Parathyroid adenoma (tissue), 2 donors: Measurements from ENCODE around the gene TRNT1.

ENCODE experiments used
- H2AFZ ChIP-seq: fragments of 300-600 bp; sonication (generic); one replicate; pipeline ENCODE4 v1.7.0; 2017; ENCODE audit warnings: antibody characterized with exemption, mild to moderate bottlenecking
- H3K27ac ChIP-seq: fragments of 300-600 bp; sonication (generic); one replicate; pipeline ENCODE4 v1.7.0; 2017
- H3K27me3 ChIP-seq: fragments of 300-600 bp; sonication (generic); one replicate; pipeline ENCODE4 v1.7.0; 2017; ENCODE audit warnings: low read length; ENCODE audit not compliant: control insufficient read depth, insufficient read depth
- H3K36me3 ChIP-seq: fragments of 300-600 bp; sonication (generic); one replicate; pipeline ENCODE4 v1.7.0; 2017; ENCODE audit warnings: low read length; ENCODE audit not compliant: control insufficient read depth, insufficient read depth
- H3K4me1 ChIP-seq: fragments of 300-600 bp; sonication (generic); one replicate; pipeline ENCODE4 v1.7.0; 2017; ENCODE audit warnings: control low read depth
- H3K4me2 ChIP-seq: fragments of 300-600 bp; sonication (generic); one replicate; pipeline ENCODE4 v1.7.0; 2017; ENCODE audit warnings: low read length
- H3K4me3 ChIP-seq: fragments of 300-600 bp; sonication (generic); one replicate; pipeline ENCODE4 v1.7.0; 2017; ENCODE audit warnings: low read depth, low read length
- H3K79me2 ChIP-seq: fragments of 300-600 bp; sonication (generic); one replicate; pipeline ENCODE4 v1.7.0; 2017; ENCODE audit warnings: control low read depth
- H3K9ac ChIP-seq: fragments of 300-600 bp; sonication (generic); one replicate; pipeline ENCODE4 v1.7.0; 2017; ENCODE audit warnings: mild to moderate bottlenecking
- H3K9me3 ChIP-seq: fragments of 300-600 bp; sonication (generic); one replicate; pipeline ENCODE4 v1.7.0; 2017; ENCODE audit warnings: low read length; ENCODE audit not compliant: control insufficient read depth
- CTCF ChIP-seq: fragments of 300-600 bp; sonication (generic); IDR thresholded peaks from one replicate; pipeline ENCODE4 v1.7.0; 2017; ENCODE audit warnings: antibody characterized with exemption, mild to moderate bottlenecking
- donor health status: primary hyperparathyroidism.

TRNT1 gene

GRCh38 chr3:3141939-3142338 is 15.2 kb downstream of the TRNT1 start:
- no peak overlapping the region for H3K9ac ChIP-seq

GRCh38 chr3:3145831-3146230 is 19.1 kb downstream of the TRNT1 start:
- Histone ChIP-seq H3K27ac (no peak overlapping the region), H3K4me3 (no peak overlapping the region), H3K79me2 (no peaks in the 10 kb centered on the region), H3K9me3 (no peaks in the 10 kb centered on the region), H3K4me2 (no peak overlapping the region), H3K9ac (no peak overlapping the region), H3K27me3 (no peaks in the 10 kb centered on the region), H3K4me1 (peaks cover 10% of the 10 kb centered on the region), H3K36me3 (no peaks in the 10 kb centered on the region), H2AFZ (no peak overlapping the region)
- no peak for TF ChIP-seq CTCF

More at GRCh38 chr3:3141939-3142338, 15.2 kb downstream of the TRNT1 start:
- Histone ChIP-seq H3K4me1 (peaks cover 10% of the 10 kb centered on the region), H3K79me2 (no peaks in the 10 kb centered on the region), H3K4me2 (no peak overlapping the region), H3K9me3 (no peaks in the 10 kb centered on the region), H3K36me3 (no peaks in the 10 kb centered on the region), H2AFZ (no peak overlapping the region), H3K4me3 (no peak overlapping the region), H3K27ac (no peak overlapping the region), H3K27me3 (no peaks in the 10 kb centered on the region)
- no peak for TF ChIP-seq CTCF

- Histone ChIP-seq H3K9ac (no peak overlapping the region), H3K4me3 (no peak overlapping the region), H2AFZ (no peak overlapping the region), H3K27ac (no peak overlapping the region), H3K4me1 (peaks cover 7% of the 10 kb centered on the region), H3K4me2 (no peak overlapping the region), H3K9me3 (no peaks in the 10 kb centered on the region), H3K27me3 (no peaks in the 10 kb centered on the region), H3K36me3 (peaks cover 4% of the 10 kb centered on the region), H3K79me2 (no peaks in the 10 kb centered on the region)
- no peak for TF ChIP-seq CTCF
Observed at GRCh38 chr3:3149560-3149959, 22.8 kb downstream of the TRNT1 start.

- H3K36me3 ChIP-seq: peaks cover 4% of the 10 kb centered on the region
- H3K79me2 ChIP-seq: no peaks in the 10 kb centered on the region
- H3K9me3 ChIP-seq: no peaks in the 10 kb centered on the region
- no peak overlapping the region for H2AFZ ChIP-seq
- H3K27me3 ChIP-seq: no peaks in the 10 kb centered on the region
- H3K9ac ChIP-seq: no peak overlapping the region
- H3K4me1 ChIP-seq: no peaks in the 10 kb centered on the region
- no peak for TF ChIP-seq CTCF
- H3K4me3 ChIP-seq: no peak overlapping the region
- no peak overlapping the region for H3K27ac ChIP-seq
- no peak overlapping the region for H3K4me2 ChIP-seq
Observed at GRCh38 chr3:3151513-3151912, 24.8 kb downstream of the TRNT1 start.

- Histone ChIP-seq H3K4me3 (no peak overlapping the region), H3K27ac (no peak overlapping the region), H3K4me1 (no peaks in the 10 kb centered on the region), H3K27me3 (no peaks in the 10 kb centered on the region), H3K4me2 (no peak overlapping the region), H3K9ac (no peak overlapping the region), H3K36me3 (peaks cover 4% of the 10 kb centered on the region), H3K79me2 (peaks cover 10% of the 10 kb centered on the region), H2AFZ (no peak overlapping the region), H3K9me3 (no peaks in the 10 kb centered on the region)
- no peak for TF ChIP-seq CTCF
Observed at GRCh38 chr3:3154879-3155610, 28.3 kb downstream of the TRNT1 start.
